Measurements from ENCODE around the gene CDC20B. TPM values are rescaled to one million over a fixed set of nuclear protein-coding genes. Genes with fewer than 3 reads are reported as not detected.

CDC20B gene
- total and polyA plus RNA-seq, 4 donors, result 0.28 TPM; not detected in 3

DNA sequence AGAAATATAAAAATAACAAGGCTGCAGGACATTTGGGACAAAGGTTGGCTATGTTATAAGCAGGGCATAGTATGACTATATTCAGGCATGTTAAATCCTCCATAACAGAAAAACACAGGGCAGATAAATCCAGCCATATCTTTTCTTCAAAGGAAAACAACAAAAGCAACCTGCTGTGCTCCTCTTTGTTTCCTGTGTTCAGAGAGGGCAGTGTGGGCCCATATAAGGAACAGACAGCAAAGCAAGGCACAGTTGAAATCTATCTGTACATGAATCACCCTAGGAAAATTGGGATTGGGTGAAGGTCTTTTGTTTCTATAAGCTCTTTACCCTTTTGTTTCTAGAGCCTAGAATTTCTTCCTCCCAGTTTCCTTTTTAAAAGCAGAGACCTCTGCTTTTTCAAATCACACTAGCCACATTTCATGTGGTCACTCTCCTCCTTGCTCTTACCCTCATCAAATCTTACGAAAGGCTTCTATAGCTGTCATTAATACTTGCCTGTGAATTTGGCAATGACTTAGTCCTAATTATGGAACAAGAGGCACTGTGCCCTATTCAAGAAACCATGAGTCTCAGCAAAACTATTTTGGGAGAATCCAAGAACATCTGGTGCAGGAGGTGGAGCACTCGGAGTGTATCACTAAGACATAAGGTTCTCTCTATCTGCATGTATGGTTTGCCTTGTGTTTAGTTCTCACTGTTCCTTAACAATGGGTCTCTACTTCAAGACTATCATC, 68.8 kb downstream of the CDC20B start:
- no peak for DNase-seq (ENCODE audit: low spot score)
- TF ChIP-seq FOXA2 (IDR thresholded peaks at IDR 0.05) (no peak), ZBTB33 (IDR thresholded peaks at IDR 0.05) (no peak), TAF1 (conservative IDR thresholded peaks at IDR 0.05) (no peak), GABPA (IDR thresholded peaks at IDR 0.05 in 1 of 2, conservative IDR thresholded peaks at IDR 0.05 in 1 of 2) (no peak), YY1 (IDR thresholded peaks at IDR 0.05) (no peak), REST (IDR thresholded peaks at IDR 0.05) (no peak), CTCF (IDR thresholded peaks at IDR 0.05; ENCODE audit: low read depth, low read length, missing input control) (no peak)
- Histone ChIP-seq H3K27me3 (ENCODE audit: control insufficient read depth in 4 of 4, insufficient read depth in 4 of 4, low read length in 3 of 4) (no peaks in the 10 kb centered on the region), H3K27ac (ENCODE audit: low read depth in 1 of 2, low read length in 2 of 2) (no peak overlapping the region), H3K4me3 (ENCODE audit: low read depth in 1 of 3, low read length in 3 of 3) (no peak overlapping the region), H3K36me3 (ENCODE audit: control insufficient read depth in 4 of 4, insufficient read depth in 3 of 4, low read depth in 1 of 4, low read length in 3 of 4) (no peaks in the 10 kb centered on the region), H3K4me1 (ENCODE audit: control insufficient read depth in 4 of 4, insufficient read depth in 4 of 4, low read length in 3 of 4) (no peaks in the 10 kb centered on the region), H3K9ac (ENCODE audit: low read depth in 1 of 2, low read length in 2 of 2) (no peak overlapping the region), H3K9me3 (ENCODE audit: control insufficient read depth in 4 of 4, low read length in 3 of 4) (peaks cover 0 to 2% (median 0%) of the 10 kb centered on the region in 4 donors)
- 84% methylated on average over 2 of the region's 2 CpGs for WGBS

- TF ChIP-seq FOXA2 (IDR thresholded peaks at IDR 0.05) (no peak), CTCF (IDR thresholded peaks at IDR 0.05; ENCODE audit: low read depth, low read length, missing input control) (no peak), GABPA (IDR thresholded peaks at IDR 0.05 in 1 of 2, conservative IDR thresholded peaks at IDR 0.05 in 1 of 2) (no peak), RXRA (IDR thresholded peaks at IDR 0.05) (no peak), NR2F2 (IDR thresholded peaks at IDR 0.05) (no peak), EGR1 (IDR thresholded peaks at IDR 0.05; ENCODE audit: low read depth in 2 of 2) (no peak), FOXA1 (IDR thresholded peaks at IDR 0.05) (no peak), SP1 (IDR thresholded peaks at IDR 0.05) (no peak), REST (IDR thresholded peaks at IDR 0.05) (no peak), JUND (IDR thresholded peaks at IDR 0.05) (no peak)
- TF ChIP-seq, protein P1, sequence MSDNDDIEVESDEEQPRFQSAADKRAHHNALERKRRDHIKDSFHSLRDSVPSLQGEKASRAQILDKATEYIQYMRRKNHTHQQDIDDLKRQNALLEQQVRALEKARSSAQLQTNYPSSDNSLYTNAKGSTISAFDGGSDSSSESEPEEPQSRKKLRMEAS (IDR thresholded peaks at IDR 0.05), result no peak
- H3K4me1 ChIP-seq (ENCODE audit: control insufficient read depth in 4 of 4, insufficient read depth in 4 of 4, low read length in 3 of 4), result no peaks in the 10 kb centered on the region
- no peak within 1 kb of the TSS for H3K9ac ChIP-seq (ENCODE audit: low read depth in 1 of 2, low read length in 2 of 2)
- H3K4me3 ChIP-seq (ENCODE audit: low read depth in 1 of 3, low read length in 3 of 3), result no peak within 1 kb of the TSS
- 70% methylated on average over 3 of the region's 3 CpGs for WGBS
- no peak for DNase-seq (ENCODE audit: low spot score)
- H3K9me3 ChIP-seq (ENCODE audit: control insufficient read depth in 4 of 4, low read length in 3 of 4), result peaks cover 0 to 2% (median 0%) of the 10 kb centered on the region in 4 donors
- H3K36me3 ChIP-seq (ENCODE audit: control insufficient read depth in 4 of 4, insufficient read depth in 3 of 4, low read depth in 1 of 4, low read length in 3 of 4), result no peaks in the 10 kb centered on the region
- H3K27me3 ChIP-seq (ENCODE audit: control insufficient read depth in 4 of 4, insufficient read depth in 4 of 4, low read length in 3 of 4), result no peaks in the 10 kb centered on the region
- H3K27ac ChIP-seq (ENCODE audit: low read depth in 1 of 2, low read length in 2 of 2), result no peak within 1 kb of the TSS
These were observed 70.6 kb downstream of the CDC20B start, which contains the start of gene GZMA for GRCh38 chr5:55102348-55102747. Gene GZMA, plus strand, starts transcription at chr5:55102646. Its CDS starts 37 bp downstream, at chr5:55102683.

All from liver (tissue), 9 donors.